Measurements from ENCODE around the gene RPL7A.
"Not testable (repeated sequence)": the region's sequence is repeated elsewhere in the genome, so short reads cannot be mapped to it uniquely, and the experiment has no call there.

DNA sequence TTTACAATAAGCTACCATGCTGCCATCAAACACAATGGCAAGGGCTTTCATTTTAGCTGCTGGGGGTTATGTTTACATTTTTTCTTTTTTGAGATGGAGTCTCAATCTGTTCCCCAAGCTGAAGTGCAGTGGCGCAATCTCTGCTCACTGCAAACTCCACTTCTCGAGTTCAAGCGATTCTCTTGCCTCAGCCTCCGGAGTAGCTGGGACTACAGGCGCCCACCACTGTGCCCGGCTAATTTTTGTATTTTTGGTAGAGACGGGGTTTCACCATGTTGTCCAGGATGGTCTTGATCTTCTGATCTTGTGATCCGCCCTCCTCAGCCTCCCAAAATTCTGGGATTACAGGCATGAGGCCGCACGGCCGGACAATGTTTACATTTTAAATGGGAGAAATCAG is 13.1 kb upstream of the RPL7A start:
- TF ChIP-seq, protein P1, sequence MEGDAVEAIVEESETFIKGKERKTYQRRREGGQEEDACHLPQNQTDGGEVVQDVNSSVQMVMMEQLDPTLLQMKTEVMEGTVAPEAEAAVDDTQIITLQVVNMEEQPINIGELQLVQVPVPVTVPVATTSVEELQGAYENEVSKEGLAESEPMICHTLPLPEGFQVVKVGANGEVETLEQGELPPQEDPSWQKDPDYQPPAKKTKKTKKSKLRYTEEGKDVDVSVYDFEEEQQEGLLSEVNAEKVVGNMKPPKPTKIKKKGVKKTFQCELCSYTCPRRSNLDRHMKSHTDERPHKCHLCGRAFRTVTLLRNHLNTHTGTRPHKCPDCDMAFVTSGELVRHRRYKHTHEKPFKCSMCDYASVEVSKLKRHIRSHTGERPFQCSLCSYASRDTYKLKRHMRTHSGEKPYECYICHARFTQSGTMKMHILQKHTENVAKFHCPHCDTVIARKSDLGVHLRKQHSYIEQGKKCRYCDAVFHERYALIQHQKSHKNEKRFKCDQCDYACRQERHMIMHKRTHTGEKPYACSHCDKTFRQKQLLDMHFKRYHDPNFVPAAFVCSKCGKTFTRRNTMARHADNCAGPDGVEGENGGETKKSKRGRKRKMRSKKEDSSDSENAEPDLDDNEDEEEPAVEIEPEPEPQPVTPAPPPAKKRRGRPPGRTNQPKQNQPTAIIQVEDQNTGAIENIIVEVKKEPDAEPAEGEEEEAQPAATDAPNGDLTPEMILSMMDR (IDR thresholded peaks at IDR 0.05; ENCODE audit: low read depth, low read length, poor library complexity, severe bottlenecking), result not testable (repeated sequence)
- TF ChIP-seq EZH2phosphoT487 (IDR thresholded peaks at IDR 0.05; ENCODE audit: borderline replicate concordance, low read length), result not testable (repeated sequence)

All from DOHH2 (cell line).